HuH-7.5 (cell line): Measurements from ENCODE around the gene EEA1.

Source experiments
- DNase-seq: peaks from one replicate; pipeline ENCODE4 v3.0.0; 2011; ENCODE audit warnings: low spot score

EEA1 gene

DNA sequence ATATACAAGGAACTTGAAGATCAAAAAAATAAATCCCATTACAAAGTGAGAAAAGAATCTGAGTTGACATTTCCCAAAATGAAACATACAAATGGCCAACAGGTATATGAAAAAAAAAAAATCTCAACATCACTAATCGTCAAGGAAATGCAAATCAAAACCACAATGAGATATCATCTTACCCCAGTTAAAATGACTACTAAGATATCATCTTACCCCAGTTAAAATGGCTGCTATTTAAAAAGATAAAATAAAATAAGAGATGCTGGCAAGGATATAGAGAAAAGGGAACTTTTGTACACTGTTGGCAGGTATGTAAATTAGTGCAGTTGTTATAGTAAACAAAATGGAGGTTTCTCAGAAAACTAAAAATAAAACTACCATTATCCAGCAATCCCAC lies 181.9 kb downstream of the EEA1 start:
- no peak for DNase-seq

DNA sequence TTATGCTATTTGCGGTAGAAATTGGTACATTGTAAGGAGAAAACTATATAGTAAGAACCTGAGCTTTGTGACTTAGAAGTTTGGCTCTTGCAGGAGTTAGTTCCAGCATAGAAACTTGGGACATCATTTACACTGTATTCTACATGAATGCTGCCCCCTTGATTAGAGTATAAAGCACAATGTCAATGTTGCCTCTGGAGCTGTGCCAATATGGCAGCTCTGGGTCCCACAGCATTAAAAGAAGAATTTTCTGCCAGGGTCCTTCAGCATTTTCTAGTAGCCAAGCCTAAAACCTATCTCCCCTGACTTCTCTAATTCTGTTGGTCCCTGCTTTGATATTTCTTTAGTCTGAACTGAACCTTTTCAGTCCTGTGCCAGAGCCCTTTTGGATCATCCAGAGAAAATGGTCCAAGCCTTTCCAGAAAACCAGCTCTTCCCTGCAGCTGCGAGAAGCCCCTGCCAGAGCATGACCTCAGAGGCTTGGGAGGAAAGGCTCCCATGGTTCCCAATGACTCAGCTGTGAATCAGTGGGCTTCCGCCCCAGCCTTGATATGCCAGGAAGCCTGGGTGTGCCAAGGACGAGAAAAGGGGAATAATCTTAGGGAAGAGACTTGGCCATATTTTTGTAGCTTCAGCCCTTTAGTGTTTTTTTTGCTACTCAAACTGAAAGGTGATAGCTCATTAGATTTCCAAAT lies 183.1 kb downstream of the EEA1 start:
- no peak for DNase-seq

DNA sequence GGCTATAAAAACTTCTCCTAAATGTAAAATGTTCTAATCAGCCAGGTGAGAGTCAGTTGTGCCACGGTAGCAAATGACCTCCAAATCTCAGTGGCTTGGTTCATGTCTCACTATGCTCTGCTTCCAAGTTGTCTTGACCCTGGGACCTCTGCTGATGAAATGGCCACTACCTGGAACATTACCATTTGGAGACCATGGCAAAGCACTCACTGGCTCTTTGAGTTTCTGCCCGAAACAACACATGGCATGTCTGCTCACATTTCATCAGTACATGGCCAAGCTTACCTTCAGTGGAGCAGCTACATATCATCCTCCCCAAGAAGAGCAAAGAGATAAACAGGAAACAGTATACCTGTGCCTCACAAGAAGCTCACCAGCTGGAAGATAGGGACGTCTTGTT lies 186.1 kb downstream of the EEA1 start:
- DNase-seq: no peak

DNA sequence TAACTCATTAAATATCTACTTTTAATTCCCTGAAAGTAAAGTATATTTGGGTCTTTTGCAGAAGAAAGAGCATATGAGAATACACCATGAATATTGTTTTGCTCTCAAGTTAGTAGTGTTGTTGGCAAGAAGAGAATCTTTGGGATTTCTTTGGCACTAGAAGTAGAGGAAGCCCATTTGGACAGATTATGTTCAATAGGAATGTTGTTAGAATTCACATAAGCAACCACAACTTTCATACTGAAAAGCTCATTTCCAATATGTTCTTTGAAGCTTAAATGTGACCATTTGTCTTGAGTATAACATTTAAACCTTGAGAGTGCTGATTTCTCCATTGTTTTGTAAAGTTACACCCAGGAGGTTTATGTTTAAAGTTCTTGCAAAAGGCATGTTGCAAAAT lies 188.7 kb downstream of the EEA1 start:
- DNase-seq: no peak

DNA sequence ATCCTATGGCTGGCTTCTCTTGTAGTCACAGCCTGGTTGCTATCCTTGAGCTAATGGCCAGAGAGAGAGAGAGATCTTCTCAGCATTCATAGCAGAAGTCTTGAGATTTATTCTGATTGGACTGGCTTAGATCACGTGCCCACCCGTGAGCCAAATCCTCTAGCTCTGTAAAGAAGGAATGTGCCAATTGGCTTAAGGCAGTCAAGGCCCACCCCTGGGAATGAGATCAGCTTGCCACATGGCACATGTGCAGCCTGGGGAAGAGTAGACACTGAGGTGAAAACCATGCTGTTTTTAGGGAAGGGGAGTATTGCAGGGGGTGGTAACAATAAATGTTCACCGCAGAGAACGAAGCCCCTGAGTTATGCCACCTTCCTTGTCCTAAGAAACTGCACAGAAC lies 190.0 kb downstream of the EEA1 start:
- DNase-seq: no peak

DNA sequence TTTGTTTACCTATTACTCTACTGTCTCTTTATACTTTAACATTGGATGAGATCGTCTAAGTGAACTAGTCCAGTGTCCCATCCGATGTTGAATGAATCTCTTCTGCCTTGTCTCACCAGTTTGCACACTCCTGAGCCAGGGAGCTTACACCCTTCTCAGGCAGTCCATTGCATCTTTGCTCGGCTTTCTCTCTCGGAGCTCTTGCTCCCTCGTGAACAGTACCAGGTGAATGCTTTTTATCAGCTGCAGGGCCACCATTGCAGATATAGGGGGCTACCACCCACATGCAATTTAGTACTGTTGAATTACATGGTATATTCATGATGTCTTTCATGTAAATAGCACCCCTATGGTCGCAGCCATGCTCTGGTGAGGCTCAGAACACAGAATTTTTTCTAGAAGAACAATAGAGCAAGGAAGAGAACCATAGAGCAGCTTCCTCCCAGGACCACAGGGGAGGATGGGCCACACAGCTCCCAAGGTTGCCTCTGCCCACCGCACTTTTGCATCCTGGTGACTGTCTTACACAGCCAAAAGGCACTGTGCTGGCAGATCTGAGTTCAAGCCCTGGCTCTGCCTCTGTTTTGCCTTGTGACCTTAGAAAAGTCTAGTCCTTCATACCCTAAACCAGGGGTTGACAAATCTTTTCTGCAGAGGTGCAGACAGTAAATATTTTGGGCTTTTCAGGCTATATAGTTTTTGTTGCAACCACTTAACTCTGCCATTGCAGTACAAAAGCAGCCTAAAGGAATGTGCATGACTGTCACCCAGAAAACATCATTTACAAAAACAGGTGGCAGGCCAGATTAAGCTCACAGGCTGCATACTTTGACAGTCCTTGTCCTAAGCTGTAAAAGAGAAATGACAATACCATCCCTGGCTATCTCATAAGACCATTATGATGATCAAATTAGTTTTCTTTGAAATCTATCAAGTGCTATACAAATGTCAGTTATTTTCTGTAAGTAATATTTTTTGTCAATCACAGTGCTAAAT lies 190.9 kb downstream of the EEA1 start:
- no peak for DNase-seq

DNA sequence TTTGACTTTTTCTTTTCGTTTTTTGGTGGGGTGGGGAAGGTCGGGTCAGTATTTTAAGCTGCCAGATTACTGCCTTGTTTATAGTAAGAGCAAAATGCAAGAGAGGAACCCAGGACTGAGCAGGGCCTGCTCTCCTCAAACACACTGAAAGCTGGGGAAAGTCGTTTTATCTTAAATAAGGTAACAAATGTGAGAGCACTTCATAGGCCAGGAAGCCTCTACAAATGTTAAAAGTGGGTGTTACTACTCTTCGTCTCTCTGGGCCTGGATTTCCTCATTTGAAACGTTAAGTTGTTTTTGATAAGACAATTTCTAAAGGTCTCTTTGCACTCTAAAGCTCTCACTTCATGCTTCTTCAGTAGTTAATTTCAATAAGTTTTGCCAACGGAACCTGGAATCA lies 192.5 kb downstream of the EEA1 start:
- DNase-seq: no peak

DNA sequence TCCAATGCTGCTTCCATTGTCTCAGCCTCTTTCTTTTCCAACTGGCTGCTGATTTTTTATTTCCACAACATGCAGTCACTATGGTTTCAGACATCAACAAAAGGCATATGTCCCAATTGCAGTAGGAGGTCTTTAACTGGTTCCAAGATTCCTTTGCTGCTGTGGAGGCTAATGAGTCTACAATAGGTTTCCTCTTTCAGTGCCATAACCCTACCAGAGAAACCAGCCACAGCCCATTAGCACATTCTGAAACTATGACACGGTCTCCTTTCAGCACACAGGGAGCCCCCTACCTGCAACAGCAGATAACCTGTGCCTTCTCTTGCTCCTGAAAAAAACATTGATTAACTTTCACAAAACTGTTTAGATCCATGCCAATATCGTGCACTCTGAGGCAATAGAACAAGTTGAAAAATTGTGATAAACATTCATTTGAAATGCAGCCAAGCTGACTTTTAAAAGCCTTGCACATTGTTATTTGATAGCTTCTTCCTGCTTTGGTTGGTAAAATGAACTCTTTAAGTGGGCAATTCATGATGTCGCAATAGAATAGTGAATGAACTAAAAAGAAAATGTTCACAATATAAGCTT lies 193.9 kb downstream of the EEA1 start:
- DNase-seq: no peak

DNA sequence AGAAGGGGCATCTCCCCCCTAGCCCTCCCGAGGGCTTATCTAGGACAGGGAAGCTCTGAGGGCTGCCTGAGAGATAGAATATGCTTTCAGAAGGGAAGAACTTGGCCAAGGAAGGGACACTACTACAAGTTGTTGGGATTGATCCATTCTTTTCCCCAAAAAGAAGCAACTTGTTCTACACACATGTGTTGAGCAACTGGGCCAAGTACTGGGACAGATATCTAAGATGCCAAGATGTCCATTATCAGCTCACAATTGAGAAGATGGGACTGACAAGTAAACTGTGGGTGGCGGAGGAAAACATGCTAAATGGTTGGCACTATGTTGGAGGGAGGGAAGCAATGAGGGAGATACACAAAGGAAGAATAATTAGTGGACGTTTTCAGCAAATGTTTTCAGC lies 195.4 kb downstream of the EEA1 start:
- DNase-seq: no peak

DNA sequence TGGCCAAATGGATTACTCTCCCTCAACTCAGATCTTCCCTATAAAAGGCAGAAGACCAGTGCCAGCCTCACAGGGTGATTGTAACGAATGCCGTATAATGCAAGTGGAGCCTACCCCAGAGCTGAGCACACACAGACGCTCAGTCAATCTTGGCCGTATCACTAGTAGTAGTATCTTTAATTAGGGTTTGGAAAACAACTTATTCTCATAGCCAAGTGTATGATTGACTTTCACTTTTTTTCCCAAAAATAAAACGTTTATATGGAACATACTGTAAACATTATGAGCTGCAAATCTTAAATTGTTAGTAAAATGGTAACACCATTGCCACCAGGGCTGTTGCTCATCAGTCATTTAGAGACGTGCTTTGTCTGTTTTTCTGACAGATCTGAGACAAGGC lies 195.9 kb downstream of the EEA1 start:
- DNase-seq: no peak

DNA sequence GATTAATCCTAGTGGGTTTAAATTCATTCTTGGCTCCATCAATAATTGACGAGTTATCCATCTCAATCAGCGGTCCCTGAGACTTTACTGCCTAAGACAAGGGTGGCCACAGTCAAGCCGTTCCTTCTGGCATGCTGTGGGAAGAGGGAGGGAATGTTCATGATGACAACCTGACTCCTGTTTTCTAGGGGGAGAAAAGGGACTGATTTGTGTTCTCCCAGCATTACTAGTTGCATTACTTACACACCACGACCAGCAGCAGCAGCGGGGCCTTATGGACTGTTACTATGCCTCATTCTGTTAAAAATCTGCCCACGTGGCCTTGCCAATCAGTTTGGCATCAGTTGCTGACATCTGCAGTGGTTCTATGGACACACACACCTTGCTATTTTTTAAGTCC lies 196.4 kb downstream of the EEA1 start:
- DNase-seq: no peak

DNA sequence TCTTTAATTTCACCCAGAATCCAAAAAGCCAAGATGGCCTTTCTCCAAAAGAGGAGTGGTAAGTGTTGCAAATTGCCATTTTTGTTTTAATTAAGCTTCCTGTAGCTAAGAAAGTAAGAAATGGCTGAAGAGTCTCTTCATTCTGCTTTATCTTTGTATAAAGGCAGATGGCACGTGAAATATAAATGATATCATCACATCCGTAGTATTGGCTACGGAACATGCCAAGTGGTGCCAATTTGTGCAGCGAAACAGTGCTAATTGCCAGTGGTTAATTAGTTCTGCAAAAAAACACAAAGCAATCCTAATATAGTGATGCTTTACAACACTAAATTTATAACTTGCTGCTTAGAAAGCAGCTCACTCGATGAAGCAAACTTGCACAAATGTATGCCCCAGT lies 196.9 kb downstream of the EEA1 start:
- no peak for DNase-seq

DNA sequence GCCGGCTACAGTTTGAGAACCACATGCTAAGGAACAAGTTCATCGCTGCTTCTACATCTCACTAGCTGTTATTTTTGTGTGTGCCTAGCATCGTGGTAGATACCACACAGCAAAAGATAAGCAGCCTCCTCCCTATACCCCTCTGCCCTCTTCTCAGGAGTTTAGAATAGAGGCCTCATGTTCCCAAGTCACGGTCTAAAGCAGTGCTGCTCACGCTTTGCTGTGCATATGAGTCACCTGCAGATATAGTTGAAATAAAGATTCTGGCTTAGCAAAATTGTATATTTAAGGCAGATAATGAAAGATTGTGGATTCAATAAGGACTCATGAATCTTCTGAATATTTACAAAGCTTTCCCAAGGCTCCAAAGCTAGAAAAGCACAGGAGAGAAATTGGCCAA lies 198.3 kb downstream of the EEA1 start:
- no peak for DNase-seq

DNA sequence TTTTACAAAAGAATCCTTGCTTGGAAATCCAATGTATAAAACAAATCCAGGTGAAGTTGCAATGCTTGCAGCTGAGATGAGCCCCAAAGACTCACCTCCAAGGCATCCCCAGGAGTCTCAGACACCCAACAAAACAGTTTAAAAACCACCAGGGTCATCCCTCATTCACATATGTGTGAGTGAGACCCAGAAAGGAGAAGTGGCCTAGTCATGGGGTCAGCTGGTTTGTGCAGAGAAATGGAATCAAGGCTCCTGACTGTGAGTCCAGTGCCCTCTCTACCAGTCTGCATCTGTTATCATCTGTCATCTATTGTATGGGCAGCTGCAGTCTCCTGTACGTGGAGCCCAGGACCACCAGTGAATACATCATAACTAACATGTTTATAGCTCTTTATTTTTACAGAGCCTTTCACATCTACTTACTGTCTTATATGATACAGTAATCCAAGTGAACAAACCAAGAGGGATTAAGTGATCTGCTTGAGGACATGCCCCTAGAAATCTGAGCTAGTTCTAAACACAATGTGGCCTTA lies 199.3 kb downstream of the EEA1 start:
- DNase-seq: no peak

DNA sequence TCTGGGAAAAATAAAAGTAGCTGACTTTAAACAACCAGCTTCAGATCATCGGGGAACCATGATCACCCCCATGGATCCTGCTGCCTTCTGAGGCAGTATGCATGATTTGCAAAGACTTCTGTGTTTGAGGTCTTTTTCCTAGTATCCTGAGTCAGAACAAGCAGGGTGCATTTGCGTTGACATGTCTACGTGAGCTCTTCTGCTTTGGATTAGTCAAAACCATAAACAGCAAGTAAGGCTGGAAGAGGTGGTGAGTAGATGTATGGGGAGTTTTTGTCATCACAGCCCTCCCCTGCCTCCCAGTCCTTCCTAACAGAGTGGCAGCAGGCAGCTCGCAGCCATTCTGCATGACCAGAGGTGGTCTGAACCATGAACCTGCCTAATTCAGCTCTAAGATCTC lies 202.2 kb downstream of the EEA1 start:
- DNase-seq: no peak

DNA sequence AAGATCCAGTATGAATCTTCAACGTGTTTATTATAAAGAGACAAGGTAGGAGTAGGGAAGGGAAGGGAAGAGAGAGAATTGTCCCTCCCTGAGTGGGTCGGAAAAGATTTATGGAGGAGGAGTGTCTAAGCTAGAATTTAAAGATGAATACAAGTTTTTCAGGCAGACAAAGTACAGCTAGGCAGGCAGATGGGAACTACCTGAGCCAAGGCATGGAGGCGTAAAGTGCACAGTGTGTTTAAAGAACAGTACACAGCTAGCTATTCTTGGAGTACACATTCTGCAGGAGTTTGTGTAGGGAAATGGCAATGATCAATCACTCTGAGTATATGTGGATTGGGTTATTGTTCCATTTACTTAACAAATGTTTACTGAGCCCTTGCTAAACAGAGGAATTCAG lies 206.2 kb downstream of the EEA1 start:
- no peak for DNase-seq

DNA sequence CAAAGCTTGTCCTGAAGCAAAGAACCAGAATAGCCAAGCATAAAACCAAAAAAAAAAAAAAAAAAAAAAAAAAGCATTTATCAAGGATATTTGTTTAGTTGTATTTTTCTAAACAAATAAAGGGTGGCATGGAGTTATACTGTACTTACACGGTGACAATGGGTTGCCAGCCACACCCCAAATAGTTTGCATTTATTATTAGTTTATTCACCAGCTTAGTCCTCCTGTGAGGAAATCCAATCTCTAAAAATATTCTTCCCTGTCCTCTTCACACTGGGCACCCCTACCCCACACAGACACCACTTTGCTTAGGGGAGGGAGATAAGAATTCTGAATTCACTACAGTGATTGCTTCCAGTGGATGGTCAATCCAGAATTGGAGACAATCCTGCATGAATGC lies 207.4 kb downstream of the EEA1 start:
- DNase-seq: no peak

DNA sequence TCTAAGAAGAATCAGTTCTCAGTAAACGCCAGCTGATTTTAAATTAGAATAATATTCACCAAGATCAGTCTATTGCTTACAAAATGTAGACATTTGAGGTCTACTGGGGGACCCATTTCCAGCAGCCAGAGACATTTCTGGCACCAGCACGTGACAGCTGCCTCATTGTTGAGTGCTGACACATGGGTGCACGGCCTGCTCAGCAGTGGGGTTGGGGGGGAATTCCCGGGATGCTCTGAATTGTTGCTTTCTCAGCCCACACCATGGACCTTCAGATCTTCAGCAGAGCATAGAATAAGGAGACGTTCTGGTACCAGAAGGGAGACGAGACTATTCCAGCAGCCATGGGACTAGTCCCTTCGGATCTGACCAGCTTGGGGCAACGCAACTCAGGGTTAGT lies 208.0 kb downstream of the EEA1 start:
- DNase-seq: no peak
